GM11168 (cell line): ENCODE results near the gene ITGB2.

ENCODE experiments used
- in situ Hi-C: fragments of 300-500 bp; cut with MboI; formaldehyde crosslinking; loops from one replicate; pipeline ENCODE4 v1.12.0; 2022; ENCODE audit warnings: low sequenced_read_pairs; ENCODE audit not compliant: unreplicated experiment

Gene ITGB2

GRCh38 chr21:44920694-44921604 is at the start of gene ITGB2:
TSS of gene ITGB2 (minus strand) at chr21:44920899. CDS start at chr21:44910782, 10,117 bp downstream.
- in situ Hi-C loops = no loop called here

- in situ Hi-C loops = no loop called here
These were observed 49.4 kb upstream of the ITGB2 start for GRCh38 chr21:44969931-44970755.

GRCh38 chr21:44969066-44969670 is 48.5 kb upstream of the ITGB2 start:
- in situ Hi-C loops = no loop called here

- in situ Hi-C loops = no loop called here
These were observed 46.7 kb upstream of the ITGB2 start for GRCh38 chr21:44967082-44968047.

- in situ Hi-C loops = no loop called here
These were observed 45.7 kb upstream of the ITGB2 start for GRCh38 chr21:44966135-44967081.

- in situ Hi-C loops = no loop called here
These were observed 44.7 kb upstream of the ITGB2 start for GRCh38 chr21:44965251-44966022.

- in situ Hi-C loops = no loop called here
These were observed 43.7 kb upstream of the ITGB2 start for GRCh38 chr21:44964381-44964780.

- in situ Hi-C loops = no loop called here
These were observed 41.8 kb upstream of the ITGB2 start for GRCh38 chr21:44962403-44962966.

GRCh38 chr21:44960141-44961092 is 39.7 kb upstream of the ITGB2 start:
- in situ Hi-C loops = no loop called here

- in situ Hi-C loops = no loop called here
These were observed 38.8 kb upstream of the ITGB2 start for GRCh38 chr21:44959376-44960091.

GRCh38 chr21:44958471-44959191 is 37.9 kb upstream of the ITGB2 start:
- in situ Hi-C loops = no loop called here

- in situ Hi-C loops = no loop called here
These were observed 37.3 kb upstream of the ITGB2 start for GRCh38 chr21:44957901-44958451.

GRCh38 chr21:44957047-44957831 is 36.5 kb upstream of the ITGB2 start:
- in situ Hi-C loops = no loop called here
